ENCODE data around the gene PCA3. TPM values are rescaled to one million over a fixed set of nuclear protein-coding genes. Genes with fewer than 3 reads are reported as not detected.
A peak's percentile ranks its signal among the peaks of the same experiment; 100 is the strongest.

PCA3 gene
- total RNA-seq, 1 experiment from 2014 or later = not detected

GRCh38 chr9:76810377-76810957, 46.2 kb downstream of the PCA3 start:
- Mint-ChIP-seq H3K27me3 (ENCODE audit: low read depth) (no peaks in the 10 kb centered on the region), H3K36me3 (no peaks in the 10 kb centered on the region), H3K27ac (no peak overlapping the region), H3K9me3 (no peaks in the 10 kb centered on the region), H3K4me3 (no peak overlapping the region), H3K4me1 (no peaks in the 10 kb centered on the region)
- CTCF ChIA-PET = interaction anchor here (0.5 to 5.6 kb wide), 21 partner anchors 10 to 340 kb away, joined by 3 to 91 read pairs (median 4); partner anchors contain the start of gene PRUNE2
- TF ChIP-seq CTCF (IDR thresholded peaks at IDR 0.05) = peak; percentile 76
- no peak for TF ChIP-seq PREB (CRISPR knock-in tag; IDR thresholded peaks at IDR 0.05; ENCODE audit: borderline replicate concordance)
- POLR2A ChIA-PET = no interaction called here
- ATAC-seq (peak; percentile 86), DNase-seq (ENCODE audit: low spot score) (peak; percentile 56)

GRCh38 chr9:76812591-76812990, 48.4 kb downstream of the PCA3 start:
- no peak overlapping the region for H3K4me3 Mint-ChIP-seq
- DNase-seq (ENCODE audit: low spot score) (no peak), ATAC-seq (no peak)
- no peaks in the 10 kb centered on the region for H3K36me3 Mint-ChIP-seq
- no peaks in the 10 kb centered on the region for H3K4me1 Mint-ChIP-seq
- H3K27ac Mint-ChIP-seq = no peak overlapping the region
- CTCF ChIA-PET = interaction anchor here (0.9 to 5.6 kb wide), 5 partner anchors 61 to 203 kb away, joined by 3 to 91 read pairs (median 3); no protein-coding TSS in a partner anchor
- H3K27me3 Mint-ChIP-seq (ENCODE audit: low read depth) = no peaks in the 10 kb centered on the region
- no peaks in the 10 kb centered on the region for H3K9me3 Mint-ChIP-seq
- POLR2A ChIA-PET = no interaction called here
- TF ChIP-seq, protein P1, sequence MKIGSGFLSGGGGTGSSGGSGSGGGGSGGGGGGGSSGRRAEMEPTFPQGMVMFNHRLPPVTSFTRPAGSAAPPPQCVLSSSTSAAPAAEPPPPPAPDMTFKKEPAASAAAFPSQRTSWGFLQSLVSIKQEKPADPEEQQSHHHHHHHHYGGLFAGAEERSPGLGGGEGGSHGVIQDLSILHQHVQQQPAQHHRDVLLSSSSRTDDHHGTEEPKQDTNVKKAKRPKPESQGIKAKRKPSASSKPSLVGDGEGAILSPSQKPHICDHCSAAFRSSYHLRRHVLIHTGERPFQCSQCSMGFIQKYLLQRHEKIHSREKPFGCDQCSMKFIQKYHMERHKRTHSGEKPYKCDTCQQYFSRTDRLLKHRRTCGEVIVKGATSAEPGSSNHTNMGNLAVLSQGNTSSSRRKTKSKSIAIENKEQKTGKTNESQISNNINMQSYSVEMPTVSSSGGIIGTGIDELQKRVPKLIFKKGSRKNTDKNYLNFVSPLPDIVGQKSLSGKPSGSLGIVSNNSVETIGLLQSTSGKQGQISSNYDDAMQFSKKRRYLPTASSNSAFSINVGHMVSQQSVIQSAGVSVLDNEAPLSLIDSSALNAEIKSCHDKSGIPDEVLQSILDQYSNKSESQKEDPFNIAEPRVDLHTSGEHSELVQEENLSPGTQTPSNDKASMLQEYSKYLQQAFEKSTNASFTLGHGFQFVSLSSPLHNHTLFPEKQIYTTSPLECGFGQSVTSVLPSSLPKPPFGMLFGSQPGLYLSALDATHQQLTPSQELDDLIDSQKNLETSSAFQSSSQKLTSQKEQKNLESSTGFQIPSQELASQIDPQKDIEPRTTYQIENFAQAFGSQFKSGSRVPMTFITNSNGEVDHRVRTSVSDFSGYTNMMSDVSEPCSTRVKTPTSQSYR (CRISPR knock-in tag; IDR thresholded peaks at IDR 0.05) = no peak
- TF ChIP-seq ZNF423 (CRISPR knock-in tag; IDR thresholded peaks at IDR 0.05) (no peak), ZNF232 (CRISPR knock-in tag; IDR thresholded peaks at IDR 0.05) (no peak), PRDM15 (CRISPR knock-in tag; IDR thresholded peaks at IDR 0.05) (no peak), RORB (CRISPR knock-in tag; IDR thresholded peaks at IDR 0.05) (no peak), ERG (CRISPR knock-in tag; IDR thresholded peaks at IDR 0.05) (no peak), NR2C2 (CRISPR knock-in tag; IDR thresholded peaks at IDR 0.05) (no peak), SP1 (CRISPR knock-in tag; conservative IDR thresholded peaks at IDR 0.05) (no peak), NFE2L1 (CRISPR knock-in tag; IDR thresholded peaks at IDR 0.05) (no peak), HMGXB4 (CRISPR knock-in tag; IDR thresholded peaks at IDR 0.05) (no peak), ZNF512 (CRISPR knock-in tag; IDR thresholded peaks at IDR 0.05; ENCODE audit: borderline replicate concordance) (no peak), CREM (CRISPR knock-in tag; IDR thresholded peaks at IDR 0.05) (no peak), IRF1 (CRISPR knock-in tag; IDR thresholded peaks at IDR 0.05) (no peak), USF2 (CRISPR knock-in tag; IDR thresholded peaks at IDR 0.05) (no peak), GABPB1 (CRISPR knock-in tag; IDR thresholded peaks at IDR 0.05) (no peak), RELA (CRISPR knock-in tag; IDR thresholded peaks at IDR 0.05; ENCODE audit: borderline replicate concordance) (no peak)

Data from WTC11 (cell line).